HEK293 (cell line): Measurements from ENCODE around the gene CDK9.

Experiments used
- CTCF ChIA-PET: fragments of 350-600 bp; formaldehyde crosslinking; extraction: SDS; loops from one replicate; lab custom pipeline; 2021; ENCODE audit warnings: antibody characterized with exemption; lab: Yijun Ruan, JAX
- POLR2A ChIA-PET: fragments of 300-600 bp; formaldehyde crosslinking; extraction: SDS; loops from one replicate; lab custom pipeline; 2020; ENCODE audit warnings: antibody characterized with exemption, inconsistent platforms; lab: Yijun Ruan, JAX
- H3K27ac ChIP-seq: fragments of 200-500 bp; sonication (Bioruptor generic); 2 replicates; pipeline ENCODE4 v1.5.1; 2014; ENCODE audit warnings: low read depth, low read length, control low read depth, inconsistent platforms; ENCODE audit errors: extremely low read depth
- H3K36me3 ChIP-seq, 2 experiments: fragments of 200-500 bp in 1 of 2; sonication (Bioruptor generic) in 1 of 2; 1 replicate in 1 of 2; 2 replicates in 1 of 2; pipeline ENCODE4 v1.5.1; 2014 to 2017; ENCODE audit warnings: inconsistent platforms in 2 of 2, low read length in 2 of 2; ENCODE audit not compliant: control insufficient read depth in 2 of 2, insufficient read depth in 1 of 2
- H3K4me1 ChIP-seq: fragments of 200-500 bp; sonication (Bioruptor generic); 2 replicates; pipeline ENCODE4 v1.5.1; 2014; ENCODE audit warnings: mild to moderate bottlenecking, low read length, inconsistent platforms; ENCODE audit not compliant: control insufficient read depth, insufficient read depth
- H3K4me3 ChIP-seq: 2 replicates; pipeline ENCODE4 v1.5.1; 2011; ENCODE audit warnings: low read depth, mild to moderate bottlenecking, control low read depth, low read length, moderate library complexity
- H3K9me3 ChIP-seq: fragments of 200-500 bp; sonication (Bioruptor generic); 2 replicates; pipeline ENCODE4 v1.5.1; 2014; ENCODE audit warnings: low read depth, low read length, inconsistent platforms; ENCODE audit not compliant: control insufficient read depth, insufficient read depth
- BCL11B ChIP-seq: fragments of 450-650 bp; formaldehyde crosslinking; IDR thresholded peaks from 2 replicates; pipeline ENCODE4 v1.5.1; 2016; ENCODE audit warnings: low read depth, missing biosample characterization, missing genetic modification characterization
- GLI4 ChIP-seq: fragments of 450-650 bp; formaldehyde crosslinking; IDR thresholded peaks from 2 replicates; pipeline ENCODE4 v1.5.1; 2016; ENCODE audit warnings: missing biosample characterization, missing genetic modification characterization
- HIC1 ChIP-seq: fragments of 450-650 bp; formaldehyde crosslinking; IDR thresholded peaks from 2 replicates; pipeline ENCODE4 v1.5.1; 2016; ENCODE audit warnings: missing biosample characterization, missing genetic modification characterization
- IKZF3 ChIP-seq: fragments of 450-650 bp; IDR thresholded peaks from 2 replicates; pipeline ENCODE4 v1.5.0; 2018; ENCODE audit warnings: missing biosample characterization, mild to moderate bottlenecking, missing genetic modification characterization, moderate library complexity
- PRDM4 ChIP-seq: fragments of 450-650 bp; formaldehyde crosslinking; IDR thresholded peaks from 2 replicates; pipeline ENCODE4 v1.5.1; 2017; ENCODE audit warnings: missing biosample characterization, missing genetic modification characterization
- PRDM6 ChIP-seq: fragments of 450-650 bp; formaldehyde crosslinking; IDR thresholded peaks from 2 replicates; pipeline ENCODE4 v1.5.1; 2017; ENCODE audit warnings: missing biosample characterization, missing genetic modification characterization
- YY2 ChIP-seq: fragments of 450-650 bp; formaldehyde crosslinking; IDR thresholded peaks from 2 replicates; pipeline ENCODE4 v1.5.1; 2016; ENCODE audit warnings: missing biosample characterization, missing genetic modification characterization
- ZFP69B ChIP-seq: fragments of 450-650 bp; formaldehyde crosslinking; IDR thresholded peaks from 2 replicates; pipeline ENCODE4 v1.5.1; 2016; ENCODE audit warnings: missing biosample characterization, missing genetic modification characterization
- ZNF140 ChIP-seq: fragments of 450-650 bp; formaldehyde crosslinking; IDR thresholded peaks from 2 replicates; pipeline ENCODE4 v1.5.1; 2016; ENCODE audit warnings: missing biosample characterization, missing genetic modification characterization
- ZNF155 ChIP-seq: fragments of 450-650 bp; formaldehyde crosslinking; IDR thresholded peaks from 2 replicates; pipeline ENCODE4 v1.5.1; 2016; ENCODE audit warnings: missing biosample characterization, missing genetic modification characterization
- ZNF184 ChIP-seq: fragments of 450-650 bp; IDR thresholded peaks from 2 replicates; pipeline ENCODE4 v1.5.1; 2018; ENCODE audit warnings: missing biosample characterization, mild to moderate bottlenecking, missing genetic modification characterization
- ZNF292 ChIP-seq: fragments of 450-650 bp; formaldehyde crosslinking; IDR thresholded peaks from 2 replicates; pipeline ENCODE4 v1.5.1; 2016; ENCODE audit warnings: low read depth, missing biosample characterization, missing genetic modification characterization, borderline replicate concordance
- ZNF391 ChIP-seq: fragments of 450-650 bp; formaldehyde crosslinking; IDR thresholded peaks from 2 replicates; pipeline ENCODE4 v1.5.1; 2016; ENCODE audit warnings: low read depth, missing biosample characterization, missing genetic modification characterization, borderline replicate concordance
- ZNF423 ChIP-seq: fragments of 450-650 bp; formaldehyde crosslinking; IDR thresholded peaks from 2 replicates; pipeline ENCODE4 v1.5.1; 2016; ENCODE audit warnings: missing biosample characterization, missing genetic modification characterization
- ZNF426 ChIP-seq: fragments of 450-650 bp; formaldehyde crosslinking; IDR thresholded peaks from 2 replicates; pipeline ENCODE4 v1.5.1; 2017; ENCODE audit warnings: missing biosample characterization, missing genetic modification characterization, mild to moderate bottlenecking, inconsistent platforms, moderate library complexity
- ZNF510 ChIP-seq: fragments of 450-650 bp; formaldehyde crosslinking; IDR thresholded peaks from 2 replicates; pipeline ENCODE4 v1.5.1; 2018; ENCODE audit warnings: mild to moderate bottlenecking, missing genetic modification characterization, missing biosample characterization; ENCODE audit not compliant: insufficient replicate concordance
- ZNF548 ChIP-seq: fragments of 450-650 bp; formaldehyde crosslinking; IDR thresholded peaks from 2 replicates; pipeline ENCODE4 v1.5.1; 2016; ENCODE audit warnings: missing biosample characterization, missing genetic modification characterization
- ZNF561 ChIP-seq: fragments of 450-650 bp; IDR thresholded peaks from 2 replicates; pipeline ENCODE4 v1.5.1; 2018; ENCODE audit warnings: missing biosample characterization, missing genetic modification characterization, borderline replicate concordance
- ZNF664 ChIP-seq: fragments of 450-650 bp; formaldehyde crosslinking; IDR thresholded peaks from 2 replicates; pipeline ENCODE4 v1.5.1; 2016; ENCODE audit warnings: missing biosample characterization, missing genetic modification characterization
- TF ChIP-seq, protein P1 (sequence below): fragments of 450-650 bp; IDR thresholded peaks from 2 replicates; pipeline ENCODE4 v1.5.1; 2018; ENCODE audit warnings: missing biosample characterization, missing genetic modification characterization

Gene CDK9

GRCh38 chr9:127783111-127784008, 2.5 kb upstream of the CDK9 start:
- TF ChIP-seq HIC1 (tag by site-specific recombination) (no peak), PRDM4 (no peak), ZNF184 (tag by site-specific recombination) (no peak), ZNF391 (tag by site-specific recombination) (no peak), ZNF426 (no peak), ZNF548 (tag by site-specific recombination) (no peak), ZFP69B (tag by site-specific recombination) (no peak), ZNF510 (no peak), GLI4 (tag by site-specific recombination) (no peak), PRDM6 (tag by site-specific recombination) (no peak), ZNF561 (tag by site-specific recombination) (no peak), ZNF140 (tag by site-specific recombination) (no peak), IKZF3 (tag by site-specific recombination) (no peak), BCL11B (tag by site-specific recombination) (no peak), ZNF155 (tag by site-specific recombination) (no peak), ZNF423 (tag by site-specific recombination) (no peak), ZNF292 (no peak), YY2 (no peak), ZNF664 (tag by site-specific recombination) (no peak)
- TF ChIP-seq, protein P1, sequence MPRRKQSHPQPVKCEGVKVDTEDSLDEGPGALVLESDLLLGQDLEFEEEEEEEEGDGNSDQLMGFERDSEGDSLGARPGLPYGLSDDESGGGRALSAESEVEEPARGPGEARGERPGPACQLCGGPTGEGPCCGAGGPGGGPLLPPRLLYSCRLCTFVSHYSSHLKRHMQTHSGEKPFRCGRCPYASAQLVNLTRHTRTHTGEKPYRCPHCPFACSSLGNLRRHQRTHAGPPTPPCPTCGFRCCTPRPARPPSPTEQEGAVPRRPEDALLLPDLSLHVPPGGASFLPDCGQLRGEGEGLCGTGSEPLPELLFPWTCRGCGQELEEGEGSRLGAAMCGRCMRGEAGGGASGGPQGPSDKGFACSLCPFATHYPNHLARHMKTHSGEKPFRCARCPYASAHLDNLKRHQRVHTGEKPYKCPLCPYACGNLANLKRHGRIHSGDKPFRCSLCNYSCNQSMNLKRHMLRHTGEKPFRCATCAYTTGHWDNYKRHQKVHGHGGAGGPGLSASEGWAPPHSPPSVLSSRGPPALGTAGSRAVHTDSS (tag by site-specific recombination): no peak
- CTCF ChIA-PET: interaction anchor here (0.7 to 4.1 kb wide), 10 partner anchors 9 to 293 kb away, joined by 3 to 44 read pairs (median 5); partner anchors contain the start of gene TOR2A
- peaks cover 0 to 17% of the 10 kb centered on the region in 2 experiments; a peak in 1 of 3 replicates for H3K36me3 ChIP-seq
- no peaks in the 10 kb centered on the region for H3K4me1 ChIP-seq
- H3K9me3 ChIP-seq: no peaks in the 10 kb centered on the region
- H3K27ac ChIP-seq: no peak overlapping the region
- no peak overlapping the region for H3K4me3 ChIP-seq
- POLR2A ChIA-PET: no interaction called here
